Pancreas (tissue), 10 donors: ENCODE results near the gene TGM2. TPM values are rescaled to one million over a fixed set of nuclear protein-coding genes. Genes with fewer than 3 reads are reported as not detected.

ENCODE experiments used
- ATAC-seq, 4 donors: fragments of 200-7000 bp; cut with Tn5 transposase; one replicate each; pipeline versions ENCODE4 v1.8.0 to v1.9.1; 2020; ENCODE audit warnings: mild to moderate bottlenecking in 4 of 4, moderate library complexity in 4 of 4
- DNase-seq, 6 donors: peaks; one replicate each; pipeline ENCODE4 v3.0.0-alpha.2; 2020
- FAIRE-seq: peaks from 2 replicates; lab custom pipeline; 2012; peaks lifted over from hg19 to GRCh38; lab: Jason Lieb, UNC
- H3K27ac ChIP-seq, 4 donors: fragments of 200-600 bp; sonication (generic); 1 replicate in 3 of 4; 2 replicates in 1 of 4; pipeline versions ENCODE4 v1.5.0 to v1.8.0; 2020
- H3K27me3 ChIP-seq, 4 donors: fragments of 200-600 bp; one replicate each; pipeline ENCODE4 v1.8.0; 2021
- H3K36me3 ChIP-seq, 3 donors: fragments of 200-600 bp; sonication (generic) in 1 of 3; one replicate each; pipeline versions ENCODE4 v1.5.0 to v1.8.0; 2020 to 2021
- H3K4me1 ChIP-seq, 3 donors: fragments of 200-600 bp; one replicate each; pipeline ENCODE4 v1.8.0; 2021
- H3K4me3 ChIP-seq, 4 donors: fragments of 200-600 bp; sonication (generic) in 2 of 4; one replicate each; pipeline versions ENCODE4 v1.5.0 to v1.8.0; 2020 to 2021
- H3K9me3 ChIP-seq, 4 donors: fragments of 200-600 bp; one replicate each; pipeline ENCODE4 v1.8.0; 2021
- WGBS, 2 donors: extraction: QIAGEN DNeasy Blood & Tissue Kit; methylation state at CpG; one replicate each; pipeline ENCODE4 v1.1.7; 2013; 5-methylcytosine and 5-hydroxymethylcytosine counted together
- intact Hi-C, 3 donors: fragments of 100-400 bp; cut with DNase I; formaldehyde crosslinking; loops; one replicate each; pipeline versions ENCODE4 v1.11.1 to v1.14.2; 2022
- polyA plus RNA-seq, 2 donors: library from polyadenylated mRNA; stranded (reverse); fragments of 200-250 nt; gene quantifications; one replicate each; pipeline ENCODE4 v1.2.3, GENCODE V29; 2013
- total RNA-seq, 6 donors: library from RNA; stranded (reverse); fragmentation: NEBNext Ultra II Directional in 4 of 6; extraction: Animal tissue kit (Norgen Biotek cat#: 25700) in 4 of 6; gene quantifications; one replicate each; pipeline versions ENCODE4 v1.2.1 to v1.2.4, GENCODE V29; 2021 to 2023
- TF ChIP-seq, protein P1 (sequence below), 4 donors: fragments of 200-600 bp; sonication (generic) in 3 of 4; IDR thresholded peaks; one replicate each; pipeline versions ENCODE4 v1.5.0 to v1.8.0; 2021; ENCODE audit warnings: antibody characterized with exemption in 4 of 4
- donor health status: healthy with polysubstance abuse.
- donor health status: DM: no; HTN: no; CAD: no; lungs with moderate emphysema.
- donor health status: DM: no; HTN: no; CAD: no.
- donor health status: control.
- donor health status: control.
- donor health status: Bipolar disorder and iron deficiency.
- donor health status: DM: yes; HTN: yes; CAD: no.
- donor health status: DM: no; HTN: no; CAD: no.
- donor health status: DM: no; HTN: no; CAD: no.
- donor health status: DM: yes; HTN: yes; CAD: no.

Gene TGM2
- total and polyA plus RNA-seq, 8 donors, result 3.7 to 92.6 (median 10.8) TPM

DNA sequence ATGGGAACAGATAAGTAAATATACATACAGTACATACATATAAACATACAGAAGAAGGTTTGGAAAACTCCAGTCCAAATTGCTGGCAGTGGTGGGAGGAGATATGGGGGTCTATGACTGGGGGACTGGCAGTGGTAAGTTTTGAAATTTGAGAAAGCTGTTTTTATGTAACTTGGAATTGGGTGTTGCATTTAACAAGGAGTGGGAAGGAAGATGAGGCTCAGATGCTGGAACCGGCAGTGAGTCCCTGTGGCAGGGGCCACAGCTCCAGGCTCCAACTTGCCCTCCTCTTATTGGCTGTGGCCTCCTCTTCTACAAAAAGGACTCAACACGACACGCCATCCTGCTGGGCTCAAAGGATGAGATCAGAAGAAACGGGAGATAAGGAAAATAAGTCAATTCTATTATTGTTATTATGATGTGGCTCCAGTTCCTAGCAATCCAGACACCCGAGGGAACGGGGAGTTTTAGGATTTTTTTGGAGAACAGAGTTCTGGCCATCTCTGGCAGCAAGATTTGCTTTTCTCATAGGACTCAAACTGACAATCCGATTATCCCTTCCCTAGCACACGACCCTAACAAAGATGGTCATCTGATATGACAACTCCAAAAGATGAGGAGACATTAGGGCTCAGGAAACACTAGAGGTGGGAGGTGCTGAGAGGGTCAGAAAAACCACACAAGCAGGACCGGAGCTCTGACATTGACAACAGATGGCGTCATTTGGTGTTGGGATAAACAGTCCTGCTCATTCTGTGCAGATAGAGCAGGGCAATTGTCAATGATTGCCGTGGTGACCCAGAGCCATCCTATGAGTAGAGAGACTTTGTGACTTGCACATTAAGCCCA, 6.0 kb upstream of the TGM2 start:
- FAIRE-seq (no peak), ATAC-seq (no peak), DNase-seq (peak in 1 of 6 donors; percentile 4)
- Histone ChIP-seq H3K27me3 (no peaks in the 10 kb centered on the region), H3K27ac (no peak overlapping the region), H3K36me3 (no peaks in the 10 kb centered on the region), H3K4me3 (no peak overlapping the region), H3K9me3 (no peaks in the 10 kb centered on the region), H3K4me1 (no peaks in the 10 kb centered on the region)
- intact Hi-C loops, result no loop called here
- TF ChIP-seq, protein P1, sequence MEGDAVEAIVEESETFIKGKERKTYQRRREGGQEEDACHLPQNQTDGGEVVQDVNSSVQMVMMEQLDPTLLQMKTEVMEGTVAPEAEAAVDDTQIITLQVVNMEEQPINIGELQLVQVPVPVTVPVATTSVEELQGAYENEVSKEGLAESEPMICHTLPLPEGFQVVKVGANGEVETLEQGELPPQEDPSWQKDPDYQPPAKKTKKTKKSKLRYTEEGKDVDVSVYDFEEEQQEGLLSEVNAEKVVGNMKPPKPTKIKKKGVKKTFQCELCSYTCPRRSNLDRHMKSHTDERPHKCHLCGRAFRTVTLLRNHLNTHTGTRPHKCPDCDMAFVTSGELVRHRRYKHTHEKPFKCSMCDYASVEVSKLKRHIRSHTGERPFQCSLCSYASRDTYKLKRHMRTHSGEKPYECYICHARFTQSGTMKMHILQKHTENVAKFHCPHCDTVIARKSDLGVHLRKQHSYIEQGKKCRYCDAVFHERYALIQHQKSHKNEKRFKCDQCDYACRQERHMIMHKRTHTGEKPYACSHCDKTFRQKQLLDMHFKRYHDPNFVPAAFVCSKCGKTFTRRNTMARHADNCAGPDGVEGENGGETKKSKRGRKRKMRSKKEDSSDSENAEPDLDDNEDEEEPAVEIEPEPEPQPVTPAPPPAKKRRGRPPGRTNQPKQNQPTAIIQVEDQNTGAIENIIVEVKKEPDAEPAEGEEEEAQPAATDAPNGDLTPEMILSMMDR (IDR thresholded peaks at IDR 0.05), result no peak
- WGBS, 2 donors, result 47 to 57% methylated on average over 11 of the region's 11 CpGs

DNA sequence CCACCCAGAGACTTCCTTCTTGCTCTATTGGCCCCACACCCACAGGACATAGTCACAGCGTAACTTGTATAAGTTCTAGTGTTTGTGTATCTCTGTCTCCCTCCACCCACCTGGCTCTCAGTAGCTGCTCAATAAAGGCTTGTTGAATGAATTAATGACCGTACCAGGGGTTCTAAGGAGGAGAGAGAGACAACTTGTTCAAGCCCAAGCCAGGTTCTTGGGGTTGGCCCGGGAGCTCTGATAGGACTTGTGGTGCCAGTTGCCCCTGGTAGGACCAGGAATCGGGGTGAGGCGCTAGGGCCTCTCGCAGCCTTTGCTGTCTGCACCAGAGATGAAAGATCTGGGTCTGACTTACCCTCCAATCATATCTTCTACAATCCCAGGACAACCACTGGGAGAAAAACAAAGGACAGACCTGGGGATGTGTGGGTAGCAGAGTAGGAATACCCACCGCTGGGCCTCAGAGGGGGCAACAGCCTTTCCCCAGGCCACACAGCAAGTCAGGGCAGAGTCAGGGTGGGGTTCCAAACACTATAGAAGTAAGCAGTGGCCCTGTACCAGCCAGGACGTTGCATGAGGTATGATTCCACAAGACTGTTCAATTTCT, 5.3 kb upstream of the TGM2 start:
- H3K36me3 ChIP-seq, result no peaks in the 10 kb centered on the region
- ATAC-seq (no peak), FAIRE-seq (no peak), DNase-seq (peak in 1 of 6 donors; percentile 16)
- H3K4me1 ChIP-seq, result no peaks in the 10 kb centered on the region
- H3K27ac ChIP-seq, result no peak overlapping the region
- H3K9me3 ChIP-seq, result no peaks in the 10 kb centered on the region
- intact Hi-C loops, result no loop called here
- 42 to 48% methylated on average over 8 of the region's 8 CpGs for WGBS, 2 donors
- no peaks in the 10 kb centered on the region for H3K27me3 ChIP-seq
- H3K4me3 ChIP-seq, result no peak overlapping the region
- TF ChIP-seq, protein P1 (IDR thresholded peaks at IDR 0.05), result no peak

DNA sequence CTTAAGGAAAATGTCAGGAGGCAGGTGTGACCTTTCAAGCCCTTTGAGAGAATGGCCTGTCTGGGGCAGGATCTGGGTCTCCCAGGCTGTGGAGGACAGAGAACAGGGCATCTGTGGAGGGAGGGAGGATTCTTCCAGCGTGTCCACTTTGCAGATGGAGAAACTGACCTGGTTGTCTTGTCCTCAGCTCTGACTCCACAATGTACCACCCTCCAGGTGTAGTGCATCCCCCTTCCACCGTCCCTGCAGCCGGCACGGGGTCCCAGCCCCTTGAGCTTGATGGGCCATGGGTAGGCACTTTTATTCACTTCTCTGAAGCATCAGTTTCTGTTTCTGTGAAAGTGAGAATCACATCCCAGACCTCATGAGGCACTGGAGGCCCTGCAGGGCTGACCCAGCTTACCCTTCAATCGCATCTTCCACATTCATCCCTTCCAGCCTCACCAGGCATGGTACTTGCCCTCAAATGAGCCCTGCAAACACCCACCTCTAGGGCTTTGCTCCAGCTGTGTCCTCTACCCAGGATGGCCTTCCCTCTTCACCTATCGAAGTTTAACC, 4.6 kb upstream of the TGM2 start:
- H3K27ac ChIP-seq, result no peak overlapping the region
- DNase-seq (peak in 1 of 6 donors; percentile 30), FAIRE-seq (no peak), ATAC-seq (no peak)
- TF ChIP-seq, protein P1 (IDR thresholded peaks at IDR 0.05), result no peak
- H3K36me3 ChIP-seq, result no peaks in the 10 kb centered on the region
- no peak overlapping the region for H3K4me3 ChIP-seq
- H3K9me3 ChIP-seq, result no peaks in the 10 kb centered on the region
- intact Hi-C loops, result loop anchor here in 1 of 3 donors (5.0 kb wide), 1 partner anchor 97 kb away; no protein-coding TSS in a partner anchor
- 74 to 91% methylated on average over 6 of the region's 6 CpGs for WGBS, 2 donors
- H3K27me3 ChIP-seq, result no peaks in the 10 kb centered on the region
- H3K4me1 ChIP-seq, result no peaks in the 10 kb centered on the region

DNA sequence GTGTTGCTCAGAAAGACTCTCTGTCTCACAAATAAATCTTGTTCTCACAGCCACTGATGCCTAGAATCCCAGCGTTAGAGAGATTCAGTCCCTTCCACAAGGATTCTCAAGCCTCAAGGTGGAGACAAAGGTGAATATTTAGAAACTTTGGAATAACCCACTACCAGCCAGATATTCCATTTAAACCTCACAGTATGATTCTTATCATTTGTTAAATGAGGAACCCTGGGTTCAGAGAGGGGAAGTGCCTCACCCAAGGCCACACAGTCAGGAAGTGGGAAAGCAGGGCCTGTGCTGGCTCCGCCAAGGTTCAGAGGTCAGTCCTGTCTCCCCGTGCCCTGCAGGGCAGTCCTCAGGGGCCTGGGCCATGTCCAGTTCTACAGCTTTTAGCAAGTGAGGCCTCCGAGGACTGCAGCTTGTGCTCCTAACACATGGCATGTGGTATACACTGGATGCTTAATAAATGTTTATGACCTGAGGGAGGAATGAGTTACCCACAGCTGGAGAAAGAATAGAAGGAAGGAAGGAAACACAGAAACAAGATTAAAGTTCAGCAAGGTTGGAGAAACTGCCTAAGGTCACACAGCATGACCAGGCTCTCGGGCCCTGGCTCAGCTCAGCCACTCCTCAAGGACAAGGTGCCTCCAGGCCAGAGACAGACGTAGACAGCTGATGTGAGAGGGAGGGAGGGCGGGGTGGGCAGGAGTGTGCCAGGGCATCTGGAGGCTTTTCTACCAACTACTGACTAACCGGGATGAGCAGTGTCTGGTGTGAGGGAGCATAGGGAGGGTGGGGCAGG, 3.9 kb upstream of the TGM2 start:
- Histone ChIP-seq H3K36me3 (no peaks in the 10 kb centered on the region), H3K4me1 (no peaks in the 10 kb centered on the region), H3K9me3 (no peaks in the 10 kb centered on the region), H3K27ac (peak overlapping the region in 1 of 4 donors; percentile 17), H3K4me3 (no peak overlapping the region), H3K27me3 (no peaks in the 10 kb centered on the region)
- no peak for ATAC-seq
- 65 to 80% methylated on average over 7 to 8 of the region's 8 CpGs for WGBS, 2 donors
- FAIRE-seq, result no peak
- DNase-seq, result peak in 1 of 6 donors; percentile 40
- intact Hi-C loops, result loop anchor here in 1 of 3 donors (5.0 kb wide), 1 partner anchor 97 kb away; no protein-coding TSS in a partner anchor
- TF ChIP-seq, protein P1 (IDR thresholded peaks at IDR 0.05), result no peak
